HCT116 (cell line): ENCODE measurements around the gene GLIPR2. TPM values are rescaled to one million over a fixed set of nuclear protein-coding genes. Genes with fewer than 3 reads are reported as not detected.

Experiments used
- ATAC-seq: fragments of 200-7000 bp; cut with Tn5 transposase; 2 replicates; pipeline ENCODE4 v1.9.1; 2020; ENCODE audit warnings: mild to moderate bottlenecking, moderate library complexity
- BruUV-seq: library from RNA; stranded (reverse); fragments of 400-500 nt; replicated peaks from 2 replicates; lab custom pipeline; 2021; lab: Mats Ljungman, UMichigan
- CTCF ChIA-PET: fragments of 300-600 bp; sonication (Branson Sonifier 250); formaldehyde crosslinking; loops from one replicate; lab custom pipeline; 2021; ENCODE audit warnings: antibody characterized with exemption; lab: Charles Lee
- POLR2A ChIA-PET: fragments of 300-600, 350-600 bp; sonication (Branson Sonifier 250); formaldehyde crosslinking; loops from one replicate; lab custom pipeline; 2021; ENCODE audit warnings: antibody characterized with exemption; lab: Charles Lee
- RAD21 ChIA-PET, 2 experiments: fragments of 300-600 bp; sonication (Branson Sonifier 250); formaldehyde crosslinking; loops; one replicate each; lab custom pipeline; 2023; ENCODE audit warnings: low total read pairs in 2 of 2; ENCODE audit not compliant: uncharacterized antibody in 2 of 2, unreplicated experiment in 2 of 2, low non-redundant PET in 1 of 2; lab: Charles Lee
- DNase-seq: peaks from one replicate; pipeline ENCODE4 v3.0.0-alpha.2; 2010; ENCODE audit warnings: low read depth, low spot score
- H2AFZ ChIP-seq: fragments of 200-600 bp; shearing (Covaris generic), sonication (generic); 2 replicates; pipeline ENCODE4 v1.6.1; 2017; ENCODE audit warnings: low read depth, mixed run types, mixed read lengths, antibody characterized with exemption, low read length; ENCODE audit not compliant: poor library complexity, severe bottlenecking
- H3K27ac ChIP-seq: 2 replicates; pipeline ENCODE4 v1.5.1; 2012; ENCODE audit warnings: low read depth, low read length
- H3K27me3 ChIP-seq: fragments of 200-600 bp; sonication (generic); 2 replicates; pipeline ENCODE4 v1.6.1; 2016; ENCODE audit warnings: mixed run types, low read length, mixed read lengths; ENCODE audit not compliant: insufficient read depth
- H3K36me3 ChIP-seq, 2 experiments: fragments of 200-500 bp in 1 of 2; fragments of 200-600 bp in 1 of 2; sonication (Bioruptor generic) in 1 of 2; sonication (generic) in 1 of 2; 2 replicates each; pipeline versions ENCODE4 v1.5.1 to v1.6.1; 2014 to 2016; ENCODE audit warnings: low read length in 2 of 2, inconsistent platforms in 1 of 2, mixed read lengths in 1 of 2, mixed run types in 1 of 2; ENCODE audit not compliant: insufficient read depth in 2 of 2, control insufficient read depth in 1 of 2
- H3K4me1 ChIP-seq, 2 experiments: fragments of 200-600 bp in 1 of 2; sonication (generic) in 1 of 2; 2 replicates each; pipeline versions ENCODE4 v1.5.1 to v1.6.1; 2012 to 2017; ENCODE audit warnings: low read length in 2 of 2, inconsistent platforms in 1 of 2, mild to moderate bottlenecking in 1 of 2, mixed read lengths in 1 of 2, mixed run types in 1 of 2, moderate library complexity in 1 of 2; ENCODE audit not compliant: insufficient read depth in 2 of 2, control insufficient read depth in 1 of 2
- H3K4me2 ChIP-seq: fragments of 200-600 bp; sonication (generic); 2 replicates; pipeline ENCODE4 v1.6.1; 2017; ENCODE audit warnings: mixed run types, low read length, mixed read lengths
- H3K4me3 ChIP-seq, 2 experiments: fragments of 200-600 bp in 1 of 2; sonication (generic) in 1 of 2; replicated peaks in 1 of 2; 2 replicates each; pipeline ENCODE4 v1.5.1; 2011 to 2016; ENCODE audit warnings: low read length in 2 of 2, control low read depth in 1 of 2, low read depth in 1 of 2, mild to moderate bottlenecking in 1 of 2, mixed read lengths in 1 of 2, mixed run types in 1 of 2
- H3K79me2 ChIP-seq: fragments of 200-600 bp; sonication (generic); 2 replicates; pipeline ENCODE4 v1.6.1; 2017; ENCODE audit warnings: mild to moderate bottlenecking, mixed run types, low read length, moderate library complexity, mixed read lengths; ENCODE audit not compliant: insufficient read depth
- H3K9ac ChIP-seq: fragments of 200-600 bp; sonication (generic); 2 replicates; pipeline ENCODE4 v1.6.1; 2016; ENCODE audit warnings: low read length, mixed read lengths
- H3K9me2 ChIP-seq: fragments of 200-600 bp; sonication (generic), shearing (Covaris generic); 2 replicates; pipeline ENCODE4 v1.6.1; 2017; ENCODE audit warnings: mixed run types, mild to moderate bottlenecking, moderate library complexity; ENCODE audit not compliant: insufficient read depth
- H3K9me3 ChIP-seq, 2 experiments: fragments of 200-500 bp in 1 of 2; fragments of 200-600 bp in 1 of 2; sonication (Bioruptor generic) in 1 of 2; sonication (generic) in 1 of 2; 2 replicates each; pipeline ENCODE4 v1.6.1; 2014 to 2017; ENCODE audit warnings: low read length in 2 of 2, mixed read lengths in 2 of 2, inconsistent platforms in 1 of 2, low read depth in 1 of 2, mild to moderate bottlenecking in 1 of 2, mixed run types in 1 of 2, moderate library complexity in 1 of 2; ENCODE audit not compliant: control insufficient read depth in 1 of 2, insufficient read depth in 1 of 2
- H4K20me1 ChIP-seq: fragments of 200-600 bp; sonication (generic), shearing (Covaris generic); 2 replicates; pipeline ENCODE4 v1.6.1; 2017; ENCODE audit warnings: mixed run types, mild to moderate bottlenecking, moderate library complexity; ENCODE audit not compliant: insufficient read depth
- CBX3 ChIP-seq: IDR thresholded peaks from 2 replicates; pipeline ENCODE4 v1.6.1; 2012; ENCODE audit warnings: low read depth
- CEBPB ChIP-seq: IDR thresholded peaks from 2 replicates; pipeline ENCODE4 v1.6.1; 2012; ENCODE audit warnings: low read depth
- EGR1 ChIP-seq: IDR thresholded peaks from 2 replicates; pipeline ENCODE4 v1.6.1; 2012; ENCODE audit warnings: low read depth
- ELF1 ChIP-seq: IDR thresholded peaks from 2 replicates; pipeline ENCODE4 v1.6.1; 2012; ENCODE audit warnings: low read depth, borderline replicate concordance
- EZH2 ChIP-seq: fragments of 200-600 bp; sonication (generic); IDR thresholded peaks from 2 replicates; pipeline ENCODE4 v1.6.1; 2017; ENCODE audit warnings: antibody characterized with exemption, mixed run types
- EZH2phosphoT487 ChIP-seq: fragments of 200-600 bp; IDR thresholded peaks from 2 replicates; pipeline ENCODE4 v1.6.1; 2018; ENCODE audit warnings: antibody characterized with exemption, borderline replicate concordance
- FOSL1 ChIP-seq: IDR thresholded peaks from 2 replicates; pipeline ENCODE4 v1.6.1; 2012; ENCODE audit warnings: low read depth
- JUND ChIP-seq: IDR thresholded peaks from 2 replicates; pipeline ENCODE4 v1.6.1; 2012
- POLR2A ChIP-seq: IDR thresholded peaks from 2 replicates; pipeline ENCODE4 v1.7.0; 2011; ENCODE audit warnings: borderline replicate concordance; ENCODE audit not compliant: insufficient read depth, insufficient read length; ENCODE audit errors: extremely low read depth
- POLR2AphosphoS5 ChIP-seq: IDR thresholded peaks from 2 replicates; pipeline ENCODE4 v1.6.1; 2011; ENCODE audit warnings: mild to moderate bottlenecking, low read depth, low read length, moderate library complexity
- RAD21 ChIP-seq: IDR thresholded peaks from 2 replicates; pipeline ENCODE4 v1.6.1; 2012; ENCODE audit warnings: low read depth, mild to moderate bottlenecking
- SP1 ChIP-seq: IDR thresholded peaks from 2 replicates; pipeline ENCODE4 v1.6.1; 2012; ENCODE audit warnings: low read depth
- SRF ChIP-seq: IDR thresholded peaks from 2 replicates; pipeline ENCODE4 v1.6.1; 2012; ENCODE audit warnings: low read depth
- TCF7L2 ChIP-seq: IDR thresholded peaks from 2 replicates; pipeline ENCODE4 v1.7.0; 2011; ENCODE audit warnings: borderline replicate concordance, inconsistent platforms; ENCODE audit not compliant: insufficient read depth, insufficient read length; ENCODE audit errors: extremely low read depth
- ZBTB33 ChIP-seq: IDR thresholded peaks from 2 replicates; pipeline ENCODE4 v1.6.1; 2011; ENCODE audit warnings: mild to moderate bottlenecking, low read length, moderate library complexity; ENCODE audit not compliant: insufficient replicate concordance; ENCODE audit errors: extremely low read depth
- ZFX ChIP-seq: fragments of 450-650 bp; IDR thresholded peaks from 2 replicates; pipeline ENCODE4 v1.6.1; 2017
- intact Hi-C: fragments of 100-400 bp; cut with micrococcal nuclease; formaldehyde crosslinking; loops from 2 replicates; pipeline ENCODE4 v1.10.0; 2022
- total RNA-seq: library from RNA; stranded (reverse); gene quantifications from one replicate; pipeline ENCODE4 v1.2.1, GENCODE V29; 2021; ENCODE audit not compliant: unreplicated experiment
- TF ChIP-seq, protein P1 (sequence below): IDR thresholded peaks from 2 replicates; pipeline ENCODE4 v1.6.1; 2012
- TF ChIP-seq, protein P2 (sequence below), 3 experiments: fragments of 200-600 bp in 1 of 3; sonication (generic) in 1 of 3; IDR thresholded peaks in 2 of 3; conservative IDR thresholded peaks in 1 of 3; 2 replicates each; pipeline ENCODE4 v1.5.1; 2012 to 2017; ENCODE audit warnings: low read depth in 2 of 3, low read length in 2 of 3, antibody characterized with exemption in 1 of 3, borderline replicate concordance in 1 of 3, control low read depth in 1 of 3, mild to moderate bottlenecking in 1 of 3, mixed read lengths in 1 of 3, mixed run types in 1 of 3, moderate library complexity in 1 of 3; ENCODE audit not compliant: insufficient read depth in 1 of 3

Gene GLIPR2
- total RNA-seq, 1 experiment from 2014 or later: 14.5 TPM

DNA sequence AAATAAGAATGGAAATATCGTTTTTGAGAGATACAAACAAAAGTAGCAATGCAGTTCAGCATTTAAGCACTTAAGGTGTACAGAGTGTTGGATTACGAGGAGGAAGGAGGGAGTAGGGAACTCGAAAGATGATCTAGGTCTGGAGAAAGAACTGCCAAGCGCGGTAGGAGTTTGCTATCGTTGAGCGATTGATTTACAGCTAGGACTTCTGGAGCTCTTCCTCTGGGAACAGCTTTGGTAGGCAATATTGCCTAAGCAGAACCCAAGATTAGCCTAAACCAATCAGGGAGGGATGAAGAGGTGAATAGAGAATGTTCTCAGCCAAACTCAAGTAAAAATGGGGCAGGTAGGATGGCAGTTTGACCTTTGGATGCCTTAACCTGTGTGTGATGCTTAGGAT is 55.2 kb downstream of the GLIPR2 start:
- H3K27ac ChIP-seq: peak overlapping the region; percentile 80
- POLR2A ChIA-PET: interaction anchor here (1.6 to 2.5 kb wide), 2 partner anchors 10 to 16 kb away, joined by 5 to 13 read pairs; no protein-coding TSS in a partner anchor
- intact Hi-C loops: no loop called here
- BruUV-seq: no TSS peak
- no peak for DNase-seq
- H3K4me2 ChIP-seq: peak overlapping the region; percentile 86
- no peaks in the 10 kb centered on the region for H3K9me2 ChIP-seq
- peak overlapping the region; percentile 89 for H3K9ac ChIP-seq
- no peaks in the 10 kb centered on the region for H3K9me3 ChIP-seq
- H2AFZ ChIP-seq: no peak overlapping the region
- peak overlapping the region; percentile 87 to 91 for H3K4me3 ChIP-seq
- no peak for ATAC-seq
- H4K20me1 ChIP-seq: 0 out of 2 replicates have a peak, but pooled peaks cover 5% of the 10 kb centered on the region
- peaks cover 0 to 10% of the 10 kb centered on the region in 2 experiments; a peak in 2 of 4 replicates for H3K36me3 ChIP-seq
- CTCF ChIA-PET: no interaction called here
- TF ChIP-seq FOSL1 (no peak), ELF1 (no peak), EZH2phosphoT487 (no peak), ZFX (no peak), CEBPB (no peak), ZBTB33 (no peak), TCF7L2 (no peak), SRF (no peak), SP1 (no peak), CBX3 (no peak), JUND (no peak), RAD21 (no peak), POLR2A (no peak), POLR2AphosphoS5 (no peak), EGR1 (no peak), EZH2 (no peak)
- TF ChIP-seq, protein P1, sequence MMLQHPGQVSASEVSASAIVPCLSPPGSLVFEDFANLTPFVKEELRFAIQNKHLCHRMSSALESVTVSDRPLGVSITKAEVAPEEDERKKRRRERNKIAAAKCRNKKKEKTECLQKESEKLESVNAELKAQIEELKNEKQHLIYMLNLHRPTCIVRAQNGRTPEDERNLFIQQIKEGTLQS: no peak
- TF ChIP-seq, protein P2, sequence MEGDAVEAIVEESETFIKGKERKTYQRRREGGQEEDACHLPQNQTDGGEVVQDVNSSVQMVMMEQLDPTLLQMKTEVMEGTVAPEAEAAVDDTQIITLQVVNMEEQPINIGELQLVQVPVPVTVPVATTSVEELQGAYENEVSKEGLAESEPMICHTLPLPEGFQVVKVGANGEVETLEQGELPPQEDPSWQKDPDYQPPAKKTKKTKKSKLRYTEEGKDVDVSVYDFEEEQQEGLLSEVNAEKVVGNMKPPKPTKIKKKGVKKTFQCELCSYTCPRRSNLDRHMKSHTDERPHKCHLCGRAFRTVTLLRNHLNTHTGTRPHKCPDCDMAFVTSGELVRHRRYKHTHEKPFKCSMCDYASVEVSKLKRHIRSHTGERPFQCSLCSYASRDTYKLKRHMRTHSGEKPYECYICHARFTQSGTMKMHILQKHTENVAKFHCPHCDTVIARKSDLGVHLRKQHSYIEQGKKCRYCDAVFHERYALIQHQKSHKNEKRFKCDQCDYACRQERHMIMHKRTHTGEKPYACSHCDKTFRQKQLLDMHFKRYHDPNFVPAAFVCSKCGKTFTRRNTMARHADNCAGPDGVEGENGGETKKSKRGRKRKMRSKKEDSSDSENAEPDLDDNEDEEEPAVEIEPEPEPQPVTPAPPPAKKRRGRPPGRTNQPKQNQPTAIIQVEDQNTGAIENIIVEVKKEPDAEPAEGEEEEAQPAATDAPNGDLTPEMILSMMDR (IDR thresholded peaks at IDR 0.05 in 2 of 3, conservative IDR thresholded peaks at IDR 0.05 in 1 of 3; ENCODE audit: borderline replicate concordance in 1 of 3, insufficient read depth in 1 of 3, low read depth in 2 of 3, low read length in 2 of 3): no peak
- H3K27me3 ChIP-seq: no peaks in the 10 kb centered on the region
- H3K79me2 ChIP-seq: peaks cover 54% of the 10 kb centered on the region
- RAD21 ChIA-PET: no interaction called here
- H3K4me1 ChIP-seq: peaks cover 12 to 20% of the 10 kb centered on the region in 2 experiments
